ENCODE results near the gene BRMS1L. TPM values are rescaled to one million over a fixed set of nuclear protein-coding genes. Genes with fewer than 3 reads are reported as not detected.

The BRMS1L gene
- polyA plus RNA-seq, 1 of the 3 experiments (the other 2 are of a cell fraction) = 7.1 TPM

- CTCF ChIA-PET = interaction anchor here (1.1 to 6.7 kb wide), 5 partner anchors 13 to 677 kb away, joined by 3 to 67 read pairs (median 6); no protein-coding TSS in a partner anchor
Measured at GRCh38 chr14:35819591-35820540, 6.3 kb upstream of the BRMS1L start.

More at GRCh38 chr14:35819591-35820540, 6.3 kb upstream of the BRMS1L start:
- Histone ChIP-seq H3K36me3 (replicated peaks in 1 of 2; ENCODE audit: control insufficient read depth in 1 of 2, insufficient read depth in 2 of 2, low read length in 1 of 2) (no peaks in the 10 kb centered on the region), H4K20me1 (ENCODE audit: insufficient read depth) (no peaks in the 10 kb centered on the region), H3K9me2 (no peaks in the 10 kb centered on the region), H2AFZ (ENCODE audit: low read depth) (no peak overlapping the region), H3K9ac (no peak overlapping the region), H3K79me2 (ENCODE audit: insufficient read depth) (no peaks in the 10 kb centered on the region), H3K27ac (ENCODE audit: low read depth in 2 of 2, low read length in 1 of 2) (no peak overlapping the region), H3K4me3 (ENCODE audit: low read depth in 2 of 2, low read length in 1 of 2) (no peak overlapping the region), H3K4me1 (ENCODE audit: control insufficient read depth in 1 of 2, insufficient read depth in 2 of 2, low read depth in 1 of 2, low read length in 1 of 2) (no peaks in the 10 kb centered on the region), H3K4me2 (no peak overlapping the region), H3K9me3 (no peaks in the 10 kb centered on the region), H3F3A (replicated peaks; ENCODE audit: insufficient read depth) (no peaks in the 10 kb centered on the region), H3K27me3 (ENCODE audit: insufficient read depth) (no peaks in the 10 kb centered on the region)
- TF ChIP-seq POLR2AphosphoS5 (IDR thresholded peaks at IDR 0.05; ENCODE audit: low read depth, low read length) = no peak
- no peak for TF ChIP-seq YY1 (IDR thresholded peaks at IDR 0.05; ENCODE audit: low read depth)
- TF ChIP-seq, protein P1, sequence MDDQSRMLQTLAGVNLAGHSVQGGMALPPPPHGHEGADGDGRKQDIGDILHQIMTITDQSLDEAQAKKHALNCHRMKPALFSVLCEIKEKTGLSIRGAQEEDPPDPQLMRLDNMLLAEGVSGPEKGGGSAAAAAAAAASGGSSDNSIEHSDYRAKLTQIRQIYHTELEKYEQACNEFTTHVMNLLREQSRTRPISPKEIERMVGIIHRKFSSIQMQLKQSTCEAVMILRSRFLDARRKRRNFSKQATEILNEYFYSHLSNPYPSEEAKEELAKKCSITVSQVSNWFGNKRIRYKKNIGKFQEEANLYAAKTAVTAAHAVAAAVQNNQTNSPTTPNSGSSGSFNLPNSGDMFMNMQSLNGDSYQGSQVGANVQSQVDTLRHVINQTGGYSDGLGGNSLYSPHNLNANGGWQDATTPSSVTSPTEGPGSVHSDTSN (IDR thresholded peaks at IDR 0.05) = no peak
- TF ChIP-seq SIN3A (IDR thresholded peaks at IDR 0.05; ENCODE audit: borderline replicate concordance, low read depth, low read length) = no peak
- TF ChIP-seq, protein P2, sequence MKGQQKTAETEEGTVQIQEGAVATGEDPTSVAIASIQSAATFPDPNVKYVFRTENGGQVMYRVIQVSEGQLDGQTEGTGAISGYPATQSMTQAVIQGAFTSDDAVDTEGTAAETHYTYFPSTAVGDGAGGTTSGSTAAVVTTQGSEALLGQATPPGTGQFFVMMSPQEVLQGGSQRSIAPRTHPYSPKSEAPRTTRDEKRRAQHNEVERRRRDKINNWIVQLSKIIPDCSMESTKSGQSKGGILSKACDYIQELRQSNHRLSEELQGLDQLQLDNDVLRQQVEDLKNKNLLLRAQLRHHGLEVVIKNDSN (IDR thresholded peaks at IDR 0.05; ENCODE audit: borderline replicate concordance, low read depth) = no peak
- no peak for TF ChIP-seq NFIC (IDR thresholded peaks at IDR 0.05; ENCODE audit: borderline replicate concordance)
- TF ChIP-seq, protein P3, sequence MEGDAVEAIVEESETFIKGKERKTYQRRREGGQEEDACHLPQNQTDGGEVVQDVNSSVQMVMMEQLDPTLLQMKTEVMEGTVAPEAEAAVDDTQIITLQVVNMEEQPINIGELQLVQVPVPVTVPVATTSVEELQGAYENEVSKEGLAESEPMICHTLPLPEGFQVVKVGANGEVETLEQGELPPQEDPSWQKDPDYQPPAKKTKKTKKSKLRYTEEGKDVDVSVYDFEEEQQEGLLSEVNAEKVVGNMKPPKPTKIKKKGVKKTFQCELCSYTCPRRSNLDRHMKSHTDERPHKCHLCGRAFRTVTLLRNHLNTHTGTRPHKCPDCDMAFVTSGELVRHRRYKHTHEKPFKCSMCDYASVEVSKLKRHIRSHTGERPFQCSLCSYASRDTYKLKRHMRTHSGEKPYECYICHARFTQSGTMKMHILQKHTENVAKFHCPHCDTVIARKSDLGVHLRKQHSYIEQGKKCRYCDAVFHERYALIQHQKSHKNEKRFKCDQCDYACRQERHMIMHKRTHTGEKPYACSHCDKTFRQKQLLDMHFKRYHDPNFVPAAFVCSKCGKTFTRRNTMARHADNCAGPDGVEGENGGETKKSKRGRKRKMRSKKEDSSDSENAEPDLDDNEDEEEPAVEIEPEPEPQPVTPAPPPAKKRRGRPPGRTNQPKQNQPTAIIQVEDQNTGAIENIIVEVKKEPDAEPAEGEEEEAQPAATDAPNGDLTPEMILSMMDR (IDR thresholded peaks at IDR 0.05) = no peak
- no peak for TF ChIP-seq RXRA (IDR thresholded peaks at IDR 0.05; ENCODE audit: borderline replicate concordance, low read depth)
- no peak for TF ChIP-seq RFX5 (IDR thresholded peaks at IDR 0.05; ENCODE audit: low read length)
- no peak for TF ChIP-seq EP300 (IDR thresholded peaks at IDR 0.05; ENCODE audit: borderline replicate concordance in 1 of 2, low read depth in 1 of 2, low read length in 1 of 2)
- no peak for TF ChIP-seq MXI1 (IDR thresholded peaks at IDR 0.05; ENCODE audit: low read depth, low read length)
- TF ChIP-seq RCOR1 (IDR thresholded peaks at IDR 0.05; ENCODE audit: low read length) = no peak
- TF ChIP-seq FOSL2 (IDR thresholded peaks at IDR 0.05; ENCODE audit: borderline replicate concordance, low read depth) = no peak
- no peak for TF ChIP-seq CHD2 (IDR thresholded peaks at IDR 0.05; ENCODE audit: low read length, partially characterized antibody)
- no peak for TF ChIP-seq GABPA (IDR thresholded peaks at IDR 0.05; ENCODE audit: low read depth)
- no peak for TF ChIP-seq SMC3 (IDR thresholded peaks at IDR 0.05; ENCODE audit: low read depth, low read length)
- TF ChIP-seq MEF2A (IDR thresholded peaks at IDR 0.05; ENCODE audit: borderline replicate concordance, low read depth) = no peak
- no peak for DNase-seq
- WGBS (ENCODE audit: low lambda C conversion rate) = 82% methylated on average over 25 of the region's 32 CpGs
- POLR2A ChIA-PET = no interaction called here

Measured in SK-N-SH (cell line).